ENCODE results near the gene CACNA1A. TPM values are rescaled to one million over a fixed set of nuclear protein-coding genes. Genes with fewer than 3 reads are reported as not detected.

Gene CACNA1A
- total RNA-seq, 1 experiment from 2014 or later: not detected

GRCh38 chr19:13547102-13547501 is 40.8 kb upstream of the CACNA1A start:
- Mint-ChIP-seq H3K4me3 (ENCODE audit: unreplicated experiment) (no peak overlapping the region), H3K27me3 (ENCODE audit: insufficient read depth, unreplicated experiment) (peaks cover 57% of the 10 kb centered on the region), H3K4me1 (ENCODE audit: insufficient read depth, unreplicated experiment) (no peaks in the 10 kb centered on the region), H3K9me3 (ENCODE audit: unreplicated experiment) (no peaks in the 10 kb centered on the region), H3K36me3 (ENCODE audit: insufficient read depth, unreplicated experiment) (no peaks in the 10 kb centered on the region), H3K27ac (ENCODE audit: low read depth, unreplicated experiment) (no peak overlapping the region)
- DNase-seq (ENCODE audit: unreplicated experiment): no peak
- BruUV-seq (replicated peaks): no TSS peak
- intact Hi-C loops (cut with micrococcal nuclease): no loop called here
- CTCF ChIA-PET: interaction anchor here (0.6 to 1.0 kb wide), 3 partner anchors 10 to 245 kb away, joined by 3 to 6 read pairs (median 5); no protein-coding TSS in a partner anchor
- TF ChIP-seq CTCF (IDR thresholded peaks at IDR 0.05; ENCODE audit: unreplicated experiment): no peak
- POLR2A ChIA-PET: no interaction called here

GRCh38 chr19:13544423-13544822 is 38.1 kb upstream of the CACNA1A start:
- H3K9me3 Mint-ChIP-seq (ENCODE audit: unreplicated experiment): no peaks in the 10 kb centered on the region
- H3K4me3 Mint-ChIP-seq (ENCODE audit: unreplicated experiment): no peak overlapping the region
- peaks cover 34% of the 10 kb centered on the region for H3K27me3 Mint-ChIP-seq (ENCODE audit: insufficient read depth, unreplicated experiment)
- no peak for DNase-seq (ENCODE audit: unreplicated experiment)
- H3K36me3 Mint-ChIP-seq (ENCODE audit: insufficient read depth, unreplicated experiment): no peaks in the 10 kb centered on the region
- ChIA-PET CTCF (no interaction called here), POLR2A (no interaction called here)
- BruUV-seq (replicated peaks): no TSS peak
- H3K4me1 Mint-ChIP-seq (ENCODE audit: insufficient read depth, unreplicated experiment): no peaks in the 10 kb centered on the region
- intact Hi-C loops (cut with micrococcal nuclease): no loop called here
- TF ChIP-seq CTCF (IDR thresholded peaks at IDR 0.05; ENCODE audit: unreplicated experiment): no peak
- no peak overlapping the region for H3K27ac Mint-ChIP-seq (ENCODE audit: low read depth, unreplicated experiment)

GRCh38 chr19:13541554-13541953 is 35.3 kb upstream of the CACNA1A start:
- Mint-ChIP-seq H3K9me3 (ENCODE audit: unreplicated experiment) (no peaks in the 10 kb centered on the region), H3K27ac (ENCODE audit: low read depth, unreplicated experiment) (no peak overlapping the region), H3K27me3 (ENCODE audit: insufficient read depth, unreplicated experiment) (peaks cover 33% of the 10 kb centered on the region), H3K4me3 (ENCODE audit: unreplicated experiment) (no peak overlapping the region), H3K36me3 (ENCODE audit: insufficient read depth, unreplicated experiment) (no peaks in the 10 kb centered on the region), H3K4me1 (ENCODE audit: insufficient read depth, unreplicated experiment) (no peaks in the 10 kb centered on the region)
- BruUV-seq (replicated peaks): no TSS peak
- ChIA-PET POLR2A (no interaction called here), CTCF (no interaction called here)
- TF ChIP-seq CTCF (IDR thresholded peaks at IDR 0.05; ENCODE audit: unreplicated experiment): no peak
- intact Hi-C loops (cut with micrococcal nuclease): no loop called here
- no peak for DNase-seq (ENCODE audit: unreplicated experiment)

GRCh38 chr19:13539332-13539731 is 33.1 kb upstream of the CACNA1A start:
- Mint-ChIP-seq H3K4me3 (ENCODE audit: unreplicated experiment) (no peak overlapping the region), H3K4me1 (ENCODE audit: insufficient read depth, unreplicated experiment) (no peaks in the 10 kb centered on the region), H3K27ac (ENCODE audit: low read depth, unreplicated experiment) (no peak overlapping the region), H3K9me3 (ENCODE audit: unreplicated experiment) (no peaks in the 10 kb centered on the region), H3K36me3 (ENCODE audit: insufficient read depth, unreplicated experiment) (no peaks in the 10 kb centered on the region), H3K27me3 (ENCODE audit: insufficient read depth, unreplicated experiment) (peaks cover 39% of the 10 kb centered on the region)
- BruUV-seq (replicated peaks): no TSS peak
- no peak for DNase-seq (ENCODE audit: unreplicated experiment)
- CTCF ChIA-PET: interaction anchor here (0.6 to 0.8 kb wide), 2 partner anchors 39 to 108 kb away, joined by 3 read pairs; no protein-coding TSS in a partner anchor
- intact Hi-C loops (cut with micrococcal nuclease): no loop called here
- POLR2A ChIA-PET: no interaction called here
- TF ChIP-seq CTCF (IDR thresholded peaks at IDR 0.05; ENCODE audit: unreplicated experiment): no peak

Data from MCF 10A (cell line).